HG02588 (cell line): ENCODE results near the gene FAP.

Source experiments
- ATAC-seq: cut with Tn5 transposase; IDR thresholded peaks from one replicate; pipeline ENCODE4 v1.9.1; 2021; ENCODE audit warnings: mild to moderate bottlenecking, moderate library complexity; ENCODE audit not compliant: unreplicated experiment

FAP gene

DNA sequence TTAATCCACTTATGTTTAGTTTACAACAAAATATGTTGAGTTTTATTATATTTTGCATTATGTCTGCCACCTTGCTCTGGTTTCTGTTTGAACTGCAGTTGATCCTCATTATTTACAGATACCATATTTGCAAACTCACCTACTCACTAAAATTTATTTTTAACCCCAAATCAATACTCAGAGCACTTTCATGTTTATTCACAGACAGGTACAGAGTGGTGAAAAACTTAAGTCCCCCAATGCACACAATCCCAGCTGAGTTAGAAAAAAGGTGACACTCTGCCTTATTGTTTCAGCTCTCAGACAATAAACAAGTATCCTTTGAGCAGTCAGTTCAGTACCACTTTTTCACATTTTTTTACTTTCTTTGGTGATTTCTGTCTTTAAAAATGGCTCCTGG, 104.9 kb downstream of the FAP start:
- no peak for ATAC-seq

DNA sequence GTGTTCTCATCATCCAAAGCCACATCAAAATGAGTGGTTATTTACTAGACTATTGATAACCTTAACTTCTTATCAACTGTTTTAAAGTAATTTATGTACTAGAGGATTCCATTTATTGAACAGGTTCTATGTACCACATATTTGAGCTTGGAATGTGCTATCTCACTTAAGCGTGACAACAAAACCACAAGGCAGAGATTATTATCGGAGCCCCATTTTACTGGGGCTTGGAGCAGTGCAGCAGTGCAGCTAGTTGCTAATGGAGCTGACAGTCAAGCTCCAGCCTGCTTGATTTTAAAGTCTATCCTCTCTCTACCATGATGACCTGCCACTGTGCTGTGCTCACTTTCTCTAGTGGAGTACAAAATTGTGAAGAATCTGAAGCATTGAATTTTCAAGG, 115.8 kb downstream of the FAP start:
- ATAC-seq: no peak

DNA sequence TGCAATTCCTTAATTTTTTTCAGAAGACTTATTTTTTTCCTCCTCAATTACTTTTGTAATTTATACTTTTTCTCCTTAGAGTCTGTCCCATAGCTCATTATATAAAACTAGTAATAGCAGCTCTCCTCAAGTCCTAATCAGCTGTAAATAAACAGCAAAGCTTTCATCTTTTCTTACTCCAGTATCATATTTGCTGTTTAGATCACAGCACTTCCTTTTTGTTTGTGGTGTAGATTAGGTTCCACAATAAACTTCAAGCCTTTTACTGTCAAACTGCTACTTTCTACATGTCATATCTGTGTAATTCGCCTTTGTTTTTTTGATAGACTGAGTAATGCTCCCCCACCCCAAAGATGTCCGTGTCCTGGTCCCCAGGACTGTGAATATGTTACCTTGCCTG, 116.7 kb downstream of the FAP start:
- ATAC-seq: no peak

DNA sequence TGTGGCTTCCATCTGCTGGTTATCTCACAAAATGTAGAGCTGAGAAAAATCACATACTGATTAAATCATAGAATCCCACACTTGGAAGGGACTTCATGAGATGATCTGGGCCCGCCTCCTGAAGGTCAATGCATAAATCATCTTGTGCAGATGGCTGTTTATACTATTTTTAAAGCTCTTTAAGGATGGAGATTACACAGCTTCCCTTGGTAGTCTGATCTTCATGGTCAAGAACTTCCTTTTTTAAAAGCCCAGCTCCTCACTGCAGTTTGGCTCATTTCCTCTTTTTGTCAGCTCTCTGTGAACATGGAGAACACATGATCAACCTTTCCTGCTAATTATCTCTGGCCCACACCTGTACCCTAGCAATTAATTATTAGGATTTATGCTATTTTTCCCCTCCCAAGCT, 117.1 kb downstream of the FAP start:
- peak; percentile 93 for ATAC-seq

DNA sequence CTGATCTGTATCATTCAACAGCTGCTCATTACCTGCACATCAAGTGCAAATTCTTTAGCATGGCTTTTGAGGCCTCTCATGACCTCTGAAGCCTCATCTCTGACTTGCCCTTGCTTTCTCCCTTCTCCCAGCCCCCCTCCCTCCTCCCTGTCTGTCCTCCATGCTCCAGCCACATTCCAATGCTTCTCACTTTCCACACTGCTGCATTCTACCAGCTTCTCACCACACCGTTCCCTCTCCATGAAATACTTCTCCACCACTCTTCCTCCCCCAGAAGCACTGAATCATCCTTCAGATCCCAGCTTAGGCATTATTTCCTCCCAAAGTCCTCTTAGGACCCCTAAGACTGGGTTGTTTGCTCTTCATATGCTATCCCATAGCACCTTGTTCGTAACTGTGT, 118.1 kb downstream of the FAP start:
- ATAC-seq: no peak

DNA sequence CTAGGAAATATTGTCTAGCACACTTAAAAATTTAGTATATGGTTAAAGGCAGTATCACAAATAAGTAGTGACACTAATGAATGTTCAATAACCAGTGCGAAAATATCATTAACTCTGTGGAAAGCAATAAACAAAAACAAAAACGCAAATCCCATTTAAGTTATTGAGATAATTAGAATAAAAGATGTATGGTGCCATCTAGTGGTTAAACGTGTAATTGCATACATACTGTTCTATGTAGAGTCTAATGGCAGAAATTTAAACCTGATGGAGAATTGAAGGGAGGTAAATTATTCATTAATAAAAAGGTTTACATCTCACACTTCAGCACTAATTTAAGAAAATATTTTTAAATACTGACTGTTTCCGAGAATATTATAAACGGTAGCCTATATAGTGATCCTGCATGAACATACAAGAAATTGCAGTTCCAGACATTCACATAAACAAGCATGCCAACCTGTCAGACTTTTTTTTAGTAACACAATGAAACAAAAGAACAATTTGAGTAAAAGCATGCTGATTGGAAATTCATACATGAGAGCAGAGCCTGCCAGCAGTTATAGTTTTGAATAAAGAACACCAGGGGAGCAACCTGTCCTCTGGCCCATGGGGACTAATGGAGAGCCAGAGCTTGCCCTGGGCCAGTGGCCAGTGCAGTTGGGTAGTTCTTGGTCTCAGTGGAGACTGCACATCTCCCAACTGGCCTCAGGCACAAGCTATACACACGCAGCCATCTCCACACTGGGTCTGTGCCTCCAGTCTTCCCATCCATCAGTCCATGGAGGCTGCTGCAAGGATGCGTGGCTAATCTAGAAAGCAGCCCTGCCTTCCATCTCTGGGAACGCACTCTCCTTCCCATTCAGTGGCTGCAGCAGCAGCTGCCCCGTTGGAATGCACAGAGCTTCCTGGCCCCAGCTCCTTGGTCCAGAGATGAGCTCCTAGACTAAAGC, 119.2 kb downstream of the FAP start:
- no peak for ATAC-seq
